Smooth muscle cell (in vitro differentiated cells): Measurements from ENCODE around the gene GSG1L. TPM values are rescaled to one million over a fixed set of nuclear protein-coding genes. Genes with fewer than 3 reads are reported as not detected.

Source experiments
- DNase-seq: peaks from one replicate; lab custom pipeline; 2025; ENCODE audit not compliant: unreplicated experiment; lab: John Stamatoyannopoulos, UW
- H2AFZ ChIP-seq: fragments of 200-600 bp; sonication (generic); 2 replicates; pipeline ENCODE4 v1.6.0; 2016; ENCODE audit warnings: antibody characterized with exemption, low read depth, mild to moderate bottlenecking
- H3F3A ChIP-seq: fragments of 200-600 bp; sonication (generic); 2 replicates; pipeline ENCODE4 v1.6.0; 2017; ENCODE audit warnings: antibody characterized with exemption, low read depth
- H3K27ac ChIP-seq: fragments of 200-600 bp; sonication (generic); 2 replicates; pipeline ENCODE4 v1.5.1; 2016; ENCODE audit warnings: low read depth, mild to moderate bottlenecking
- H3K27me3 ChIP-seq: fragments of 200-600 bp; sonication (generic); 2 replicates; pipeline ENCODE4 v1.6.1; 2016; ENCODE audit warnings: low read depth, mild to moderate bottlenecking
- H3K36me3 ChIP-seq: fragments of 200-600 bp; sonication (generic); 2 replicates; pipeline ENCODE4 v1.5.1; 2016; ENCODE audit warnings: low read depth
- H3K4me1 ChIP-seq: fragments of 200-600 bp; sonication (generic); 2 replicates; pipeline ENCODE4 v1.5.1; 2016; ENCODE audit warnings: low read depth
- H3K4me2 ChIP-seq: fragments of 200-600 bp; sonication (generic); 2 replicates; pipeline ENCODE4 v1.6.0; 2016; ENCODE audit warnings: mild to moderate bottlenecking
- H3K4me3 ChIP-seq: fragments of 200-600 bp; sonication (generic); 2 replicates; pipeline ENCODE4 v1.5.1; 2016; ENCODE audit warnings: mild to moderate bottlenecking
- H3K79me2 ChIP-seq: fragments of 200-600 bp; sonication (generic); 2 replicates; pipeline ENCODE4 v1.6.0; 2016; ENCODE audit warnings: low read depth, mild to moderate bottlenecking
- H3K9ac ChIP-seq: fragments of 200-600 bp; sonication (generic); 2 replicates; pipeline ENCODE4 v1.6.0; 2016; ENCODE audit warnings: low read depth
- H3K9me3 ChIP-seq: fragments of 200-600 bp; sonication (generic); replicated peaks from 2 replicates; pipeline ENCODE4 v1.5.1; 2016; ENCODE audit warnings: low read depth
- H4K20me1 ChIP-seq: fragments of 200-600 bp; sonication (generic); 2 replicates; pipeline ENCODE4 v1.6.0; 2016; ENCODE audit warnings: low read depth
- WGBS: methylation state at CpG from one replicate; pipeline ENCODE4 v1.1.7; 2016; ENCODE audit warnings: low lambda C conversion rate; 5-methylcytosine and 5-hydroxymethylcytosine counted together
- polyA plus RNA-seq: library from polyadenylated mRNA; unstranded; fragments of >200 nt; fragmentation: Nextera tagmentation; extraction: Ambion mirVana; gene quantifications from 2 replicates; pipeline ENCODE4 v1.2.1, GENCODE V29; 2016
- total RNA-seq: library from RNA; depleted of rRNA; stranded (reverse); fragments of >200 nt; gene quantifications from 2 replicates; pipeline ENCODE4 v1.2.3, GENCODE V29; 2014
- TF ChIP-seq, protein P1 (sequence below): fragments of 200-600 bp; sonication (generic); IDR thresholded peaks from 2 replicates; pipeline ENCODE4 v1.5.1; 2017; ENCODE audit warnings: borderline replicate concordance, mild to moderate bottlenecking, antibody characterized with exemption; ENCODE audit not compliant: insufficient read depth, poor library complexity, severe bottlenecking

GSG1L gene
- total and polyA plus RNA-seq, 2 experiments from 2014 or later: 0.31 TPM; not detected in 1

DNA sequence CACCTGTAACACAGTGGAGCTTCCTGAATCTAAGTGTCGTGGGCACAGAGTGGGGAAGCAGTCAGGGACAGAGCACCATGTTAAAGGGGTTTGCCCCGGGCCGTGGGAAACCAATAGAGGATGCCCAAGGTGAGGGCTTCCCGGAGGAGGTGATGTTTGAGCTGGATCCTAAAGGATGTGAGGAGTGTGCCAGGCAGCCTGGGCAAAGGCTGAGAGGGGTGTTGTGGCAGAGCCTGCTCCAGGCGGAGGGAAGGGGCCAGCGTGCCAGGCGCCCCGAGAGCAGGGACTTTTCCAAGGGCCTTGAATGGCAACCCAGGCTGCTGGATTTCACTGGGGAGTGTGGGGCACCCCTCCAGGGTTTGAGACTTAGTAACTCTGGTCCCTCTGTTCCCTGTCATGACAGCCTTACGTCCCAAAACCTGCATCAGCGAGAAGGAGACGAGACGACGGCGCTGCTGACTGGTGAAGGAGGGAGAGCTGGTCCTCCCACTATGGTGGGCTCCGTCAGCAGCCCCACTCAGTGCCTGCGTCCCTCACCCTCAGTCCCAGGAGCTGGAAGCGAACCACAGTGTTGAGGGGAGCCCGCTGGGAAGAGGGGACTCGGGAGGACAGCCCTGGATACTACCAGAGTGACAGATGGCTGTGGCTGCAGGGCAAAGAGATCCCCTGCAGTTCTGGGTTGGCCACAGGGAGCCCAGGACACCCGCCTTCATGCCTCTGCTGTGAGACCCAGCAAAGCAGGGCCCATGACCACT lies 285.2 kb downstream of the GSG1L start:
- no peaks in the 10 kb centered on the region for H3K4me1 ChIP-seq
- no peak overlapping the region for H3K4me2 ChIP-seq
- 96% methylated on average over 20 of the region's 20 CpGs for WGBS
- H3K9me3 ChIP-seq: no peaks in the 10 kb centered on the region
- no peaks in the 10 kb centered on the region for H3K79me2 ChIP-seq
- H2AFZ ChIP-seq: no peak overlapping the region
- no peaks in the 10 kb centered on the region for H3F3A ChIP-seq
- no peaks in the 10 kb centered on the region for H3K36me3 ChIP-seq
- no peak for DNase-seq
- H3K4me3 ChIP-seq: no peak overlapping the region
- no peak overlapping the region for H3K27ac ChIP-seq
- TF ChIP-seq, protein P1, sequence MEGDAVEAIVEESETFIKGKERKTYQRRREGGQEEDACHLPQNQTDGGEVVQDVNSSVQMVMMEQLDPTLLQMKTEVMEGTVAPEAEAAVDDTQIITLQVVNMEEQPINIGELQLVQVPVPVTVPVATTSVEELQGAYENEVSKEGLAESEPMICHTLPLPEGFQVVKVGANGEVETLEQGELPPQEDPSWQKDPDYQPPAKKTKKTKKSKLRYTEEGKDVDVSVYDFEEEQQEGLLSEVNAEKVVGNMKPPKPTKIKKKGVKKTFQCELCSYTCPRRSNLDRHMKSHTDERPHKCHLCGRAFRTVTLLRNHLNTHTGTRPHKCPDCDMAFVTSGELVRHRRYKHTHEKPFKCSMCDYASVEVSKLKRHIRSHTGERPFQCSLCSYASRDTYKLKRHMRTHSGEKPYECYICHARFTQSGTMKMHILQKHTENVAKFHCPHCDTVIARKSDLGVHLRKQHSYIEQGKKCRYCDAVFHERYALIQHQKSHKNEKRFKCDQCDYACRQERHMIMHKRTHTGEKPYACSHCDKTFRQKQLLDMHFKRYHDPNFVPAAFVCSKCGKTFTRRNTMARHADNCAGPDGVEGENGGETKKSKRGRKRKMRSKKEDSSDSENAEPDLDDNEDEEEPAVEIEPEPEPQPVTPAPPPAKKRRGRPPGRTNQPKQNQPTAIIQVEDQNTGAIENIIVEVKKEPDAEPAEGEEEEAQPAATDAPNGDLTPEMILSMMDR: no peak
- no peaks in the 10 kb centered on the region for H4K20me1 ChIP-seq
- H3K27me3 ChIP-seq: no peaks in the 10 kb centered on the region
- H3K9ac ChIP-seq: no peak overlapping the region

- 96% methylated on average over 13 of the region's 13 CpGs for WGBS
- H4K20me1 ChIP-seq: no peaks in the 10 kb centered on the region
Observed at GRCh38 chr16:27777527-27777926, 286.0 kb downstream of the GSG1L start.

DNA sequence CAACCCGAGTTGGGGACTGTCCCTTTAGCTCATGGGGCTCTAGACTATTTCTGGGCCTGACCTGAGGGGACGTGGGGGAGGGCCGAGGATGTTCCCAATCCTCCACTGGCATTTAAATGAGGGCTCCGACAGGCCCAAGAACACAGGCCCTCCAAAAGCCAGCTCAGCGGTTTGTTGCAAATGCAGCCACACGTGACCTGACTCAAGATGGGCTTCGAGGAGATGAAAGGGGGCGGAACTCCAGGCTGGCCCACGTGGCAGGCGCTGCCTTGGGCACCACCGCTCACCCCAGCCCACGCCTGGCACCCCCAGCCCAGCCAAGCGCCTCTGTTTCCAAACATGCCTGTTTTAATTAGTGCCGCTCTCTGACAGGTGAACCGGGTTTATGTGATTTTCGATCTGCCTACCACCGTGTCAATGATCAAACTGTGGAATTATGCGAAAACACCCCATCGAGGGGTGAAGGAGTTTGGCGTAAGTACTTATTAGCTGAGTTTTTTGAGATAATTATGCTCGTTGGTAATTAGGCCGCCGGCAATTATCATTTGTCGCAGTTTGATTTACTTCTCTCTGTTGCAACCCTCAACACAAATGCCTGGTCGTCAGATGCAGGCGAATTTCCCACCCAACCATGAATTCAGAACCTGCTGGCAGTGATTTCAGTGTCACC lies 286.8 kb downstream of the GSG1L start:
- Histone ChIP-seq H3K27ac (no peak overlapping the region), H3K4me2 (no peak overlapping the region), H4K20me1 (no peaks in the 10 kb centered on the region), H3K9ac (no peak overlapping the region), H3K27me3 (no peaks in the 10 kb centered on the region), H3K9me3 (no peaks in the 10 kb centered on the region), H2AFZ (no peak overlapping the region), H3K4me1 (no peaks in the 10 kb centered on the region), H3K36me3 (no peaks in the 10 kb centered on the region), H3K4me3 (no peak overlapping the region), H3F3A (no peaks in the 10 kb centered on the region), H3K79me2 (no peaks in the 10 kb centered on the region)
- TF ChIP-seq, protein P1: no peak
- no peak for DNase-seq
- 92% methylated on average over 26 of the region's 26 CpGs for WGBS

More at GRCh38 chr16:27777527-27777926, 286.0 kb downstream of the GSG1L start:
- Histone ChIP-seq H3K27ac (no peak overlapping the region), H2AFZ (no peak overlapping the region), H3K4me1 (no peaks in the 10 kb centered on the region), H3K9me3 (no peaks in the 10 kb centered on the region), H3K9ac (no peak overlapping the region), H3K4me2 (no peak overlapping the region), H3K27me3 (no peaks in the 10 kb centered on the region), H3K36me3 (no peaks in the 10 kb centered on the region), H3F3A (no peaks in the 10 kb centered on the region), H3K79me2 (no peaks in the 10 kb centered on the region), H3K4me3 (no peak overlapping the region)
- TF ChIP-seq, protein P1: no peak
- no peak for DNase-seq
